Endothelial cell of umbilical vein (primary cell): ENCODE measurements around the gene ATRNL1. TPM values are rescaled to one million over a fixed set of nuclear protein-coding genes. Genes with fewer than 3 reads are reported as not detected.

ENCODE experiments used
- BruUV-seq: library from RNA; stranded (reverse); fragments of 400-500 nt; replicated peaks from 2 replicates; lab custom pipeline; 2021; lab: Mats Ljungman, UMichigan
- CTCF ChIA-PET: fragments of 300-600, 350-600 bp; sonication (Branson Sonifier 250); formaldehyde crosslinking; loops from one replicate; lab custom pipeline; 2021; ENCODE audit warnings: antibody characterized with exemption, inconsistent platforms; lab: Charles Lee
- POLR2A ChIA-PET: fragments of 300-600, 350-600 bp; sonication (Branson Sonifier 250); formaldehyde crosslinking; loops from one replicate; lab custom pipeline; 2021; ENCODE audit warnings: antibody characterized with exemption, inconsistent platforms; lab: Charles Lee
- DNase-seq: peaks from one replicate; pipeline ENCODE4 v3.0.0-alpha.2; 2011; ENCODE audit warnings: low read depth, low spot score
- FAIRE-seq: peaks from 2 replicates; lab custom pipeline; 2011; peaks lifted over from hg19 to GRCh38; lab: Jason Lieb, UNC
- H2AFZ ChIP-seq: 2 replicates; pipeline ENCODE4 v1.6.0; 2012; ENCODE audit warnings: low read depth, low read length, control low read depth, inconsistent platforms
- H3K27ac ChIP-seq: 2 replicates; pipeline ENCODE4 v1.5.1; 2011; ENCODE audit warnings: low read depth, mild to moderate bottlenecking, control low read depth, low read length, moderate library complexity; ENCODE audit not compliant: insufficient read depth
- H3K27me3 ChIP-seq, 2 experiments: 2 replicates each; pipeline versions ENCODE4 v1.6.0 to v1.6.1; 2011; ENCODE audit warnings: low read length in 2 of 2, mixed read lengths in 1 of 2; ENCODE audit not compliant: control insufficient read depth in 2 of 2, insufficient read depth in 2 of 2
- H3K36me3 ChIP-seq, 2 experiments: 2 replicates in 1 of 2; 3 replicates in 1 of 2; pipeline ENCODE4 v1.5.1; 2011; ENCODE audit warnings: low read length in 2 of 2, mild to moderate bottlenecking in 1 of 2, moderate library complexity in 1 of 2; ENCODE audit not compliant: control insufficient read depth in 2 of 2, insufficient read depth in 2 of 2; ENCODE audit errors: extremely low read depth in 1 of 2
- H3K4me1 ChIP-seq: 3 replicates; pipeline ENCODE4 v1.5.1; 2011; ENCODE audit warnings: mild to moderate bottlenecking, low read length; ENCODE audit not compliant: control insufficient read depth, insufficient read depth; ENCODE audit errors: extremely low read depth
- H3K4me2 ChIP-seq: 2 replicates; pipeline ENCODE4 v1.6.1; 2011; ENCODE audit warnings: low read length, control low read depth, mixed read lengths; ENCODE audit not compliant: insufficient read depth
- H3K4me3 ChIP-seq, 3 experiments: fragments of 200-600 bp in 1 of 3; sonication (generic), shearing (Covaris generic) in 1 of 3; replicated peaks in 1 of 3; 2 replicates each; pipeline ENCODE4 v1.5.1; 2011 to 2016; ENCODE audit warnings: control low read depth in 3 of 3, low read length in 3 of 3, mild to moderate bottlenecking in 2 of 3, inconsistent platforms in 1 of 3, low read depth in 1 of 3, moderate library complexity in 1 of 3; ENCODE audit not compliant: insufficient read depth in 1 of 3
- H3K79me2 ChIP-seq: 2 replicates; pipeline ENCODE4 v1.6.0; 2012; ENCODE audit warnings: low read length, inconsistent platforms; ENCODE audit not compliant: control insufficient read depth, insufficient read depth
- H3K9ac ChIP-seq: replicated peaks from 2 replicates; pipeline ENCODE3; 2011; ENCODE audit warnings: low read length, control low read depth; ENCODE audit not compliant: insufficient read depth; ENCODE audit errors: extremely low read depth
- H3K9me1 ChIP-seq: replicated peaks from 3 replicates; pipeline ENCODE4 v1.6.0; 2011; ENCODE audit warnings: mild to moderate bottlenecking, low read length; ENCODE audit not compliant: control insufficient read depth, insufficient read depth; ENCODE audit errors: extremely low read depth
- H3K9me3 ChIP-seq: replicated peaks from 2 replicates; pipeline ENCODE4 v1.5.1; 2012; ENCODE audit warnings: low read length, inconsistent platforms; ENCODE audit not compliant: control insufficient read depth, insufficient read depth
- H4K20me1 ChIP-seq: replicated peaks from 2 replicates; pipeline ENCODE3; 2011; ENCODE audit warnings: mild to moderate bottlenecking, low read length; ENCODE audit not compliant: control insufficient read depth, insufficient read depth; ENCODE audit errors: extremely low read depth
- CTCF ChIP-seq, 2 donors: IDR thresholded peaks; 1 replicate in 1 of 2; 2 replicates in 1 of 2; pipeline ENCODE4 v1.5.1; 2011; ENCODE audit warnings: low read length in 2 of 2, mild to moderate bottlenecking in 2 of 2, moderate library complexity in 2 of 2, control low read depth in 1 of 2, inconsistent platforms in 1 of 2, low read depth in 1 of 2; ENCODE audit not compliant: insufficient read depth in 1 of 2; ENCODE audit errors: extremely low read depth in 1 of 2
- EZH2 ChIP-seq: IDR thresholded peaks from 2 replicates; pipeline ENCODE4 v1.6.1; 2012; ENCODE audit warnings: borderline replicate concordance, low read depth, mild to moderate bottlenecking, moderate library complexity, low read length, inconsistent platforms; ENCODE audit not compliant: severe bottlenecking
- FOS ChIP-seq: IDR thresholded peaks from 2 replicates; pipeline ENCODE4 v1.6.1; 2011; ENCODE audit warnings: mild to moderate bottlenecking, low read length, moderate library complexity, borderline replicate concordance; ENCODE audit not compliant: insufficient read depth
- GATA2 ChIP-seq: IDR thresholded peaks from 2 replicates; pipeline ENCODE4 v1.7.0; 2011; ENCODE audit warnings: low read depth, mild to moderate bottlenecking, moderate library complexity, mixed read lengths, low read length; ENCODE audit not compliant: insufficient read length, insufficient read depth
- JUN ChIP-seq: IDR thresholded peaks from 2 replicates; pipeline ENCODE4 v1.6.1; 2011; ENCODE audit warnings: borderline replicate concordance, low read depth; ENCODE audit not compliant: insufficient read length, insufficient read depth
- MAX ChIP-seq: IDR thresholded peaks from 2 replicates; pipeline ENCODE4 v1.6.1; 2011; ENCODE audit not compliant: insufficient read depth, insufficient read length
- MYC ChIP-seq: IDR thresholded peaks from one replicate; pipeline ENCODE4 v1.6.1; 2011; ENCODE audit warnings: mild to moderate bottlenecking, low read depth, low read length
- POLR2A ChIP-seq: IDR thresholded peaks from 2 replicates; pipeline ENCODE4 v1.6.1; 2012; ENCODE audit warnings: low read depth, mild to moderate bottlenecking, control low read depth, low read length
- POLR2AphosphoS5 ChIP-seq: IDR thresholded peaks from 2 replicates; pipeline ENCODE4 v1.6.1; 2012; ENCODE audit warnings: low read depth, mild to moderate bottlenecking, control low read depth, low read length, moderate library complexity; ENCODE audit not compliant: insufficient read depth
- dilution Hi-C: fragments of 300-500 bp; cut with MboI; formaldehyde crosslinking; loops from one replicate; pipeline ENCODE4 v1.15.0; 2019; ENCODE audit warnings: low sequenced_read_pairs; ENCODE audit not compliant: extremely low pct_ligation_motif_present
- intact Hi-C: fragments of 100-400 bp; cut with micrococcal nuclease; formaldehyde crosslinking; loops from one replicate; pipeline ENCODE4 v1.10.0; 2022
- polyA plus RNA-seq, 4 experiments: library from polyadenylated mRNA; depleted of rRNA in 3 of 4; stranded (reverse) in 3 of 4; unstranded in 1 of 4; fragments of >200 nt; gene quantifications; 2 replicates each; pipeline versions ENCODE4 v1.2.1 to v1.2.3, GENCODE V29; 2011 to 2012; ENCODE audit warnings: missing spikeins in 1 of 4
- total RNA-seq: library from RNA; stranded (reverse); gene quantifications from 2 replicates; pipeline ENCODE4 v1.2.3, GENCODE V29; 2021

ATRNL1 gene
- total and polyA plus RNA-seq, 2 donors (not counting 3 experiments of a cell fraction or from before 2014, with no cell fraction given): not detected

DNA sequence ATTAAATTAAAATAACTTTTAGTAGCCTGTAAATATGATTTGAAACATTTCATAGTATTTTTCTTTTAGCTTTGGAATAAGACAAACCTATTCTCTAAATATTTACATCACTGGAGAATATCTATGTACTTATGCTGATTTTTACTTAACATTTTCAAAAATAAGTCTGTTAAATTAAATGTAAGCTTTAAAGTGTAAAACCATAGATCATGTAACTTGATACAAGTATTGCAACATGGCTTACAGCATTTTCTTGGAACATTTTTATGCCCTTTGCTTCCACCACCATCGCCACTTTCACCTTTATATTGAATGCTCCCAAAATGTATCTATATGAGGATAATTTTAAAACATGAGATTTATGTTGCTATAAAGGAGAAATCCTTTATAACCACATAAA lies 752.8 kb downstream of the ATRNL1 start:
- DNase-seq (no peak), FAIRE-seq (no peak)
- dilution Hi-C loops: no loop called here
- H3K4me2 ChIP-seq: no peak overlapping the region
- no peaks in the 10 kb centered on the region for H3K79me2 ChIP-seq
- no peaks in the 10 kb centered on the region for H4K20me1 ChIP-seq
- H3K36me3 ChIP-seq: no peaks in the 10 kb centered on the region
- TF ChIP-seq FOS (no peak), POLR2A (no peak), POLR2AphosphoS5 (no peak), JUN (no peak), GATA2 (no peak), MYC (no peak), CTCF (IDR thresholded peaks at IDR 0.05; ENCODE audit: extremely low read depth in 1 of 2, insufficient read depth in 1 of 2, low read depth in 1 of 2, low read length in 2 of 2) (no peak), MAX (no peak), EZH2 (no peak)
- no peaks in the 10 kb centered on the region for H3K9me3 ChIP-seq
- H3K9me1 ChIP-seq: no peaks in the 10 kb centered on the region
- intact Hi-C loops: loop anchor here (5.0 kb wide), 1 partner anchor 96 kb away; no protein-coding TSS in a partner anchor
- no peaks in the 10 kb centered on the region for H3K4me1 ChIP-seq
- no peaks in the 10 kb centered on the region for H3K27me3 ChIP-seq
- no peak overlapping the region for H3K4me3 ChIP-seq
- no peak overlapping the region for H3K9ac ChIP-seq
- ChIA-PET POLR2A (no interaction called here), CTCF (interaction anchor here (1.2 kb wide), 1 partner anchor 13 kb away, joined by 3 read pairs; no protein-coding TSS in a partner anchor)
- no peak overlapping the region for H3K27ac ChIP-seq
- BruUV-seq: no TSS peak
- no peak overlapping the region for H2AFZ ChIP-seq
